ENCODE results near the gene CWC27.

CWC27 gene

DNA sequence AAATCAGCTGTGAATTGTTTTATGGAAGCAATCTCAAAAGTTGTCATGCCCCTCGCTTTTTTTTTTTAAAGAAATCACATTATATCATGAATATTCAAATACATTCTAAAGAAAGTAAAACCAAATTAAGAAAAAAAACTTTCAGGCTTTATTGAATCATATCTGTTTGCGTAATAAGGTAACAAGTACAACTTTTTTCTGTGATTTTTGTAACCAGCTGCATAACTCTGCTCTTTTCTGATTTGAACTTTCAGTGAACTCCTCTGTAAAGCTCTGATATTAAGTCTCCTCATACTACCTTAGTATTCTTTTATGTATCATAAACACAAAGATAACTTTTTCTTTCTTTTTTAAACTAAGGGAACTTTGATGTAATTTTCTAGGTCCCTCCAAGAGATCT is 65.3 kb downstream of the CWC27 start:
- DNase-seq (ENCODE audit: low read depth), result peak; percentile 71
- TF ChIP-seq, protein P1, sequence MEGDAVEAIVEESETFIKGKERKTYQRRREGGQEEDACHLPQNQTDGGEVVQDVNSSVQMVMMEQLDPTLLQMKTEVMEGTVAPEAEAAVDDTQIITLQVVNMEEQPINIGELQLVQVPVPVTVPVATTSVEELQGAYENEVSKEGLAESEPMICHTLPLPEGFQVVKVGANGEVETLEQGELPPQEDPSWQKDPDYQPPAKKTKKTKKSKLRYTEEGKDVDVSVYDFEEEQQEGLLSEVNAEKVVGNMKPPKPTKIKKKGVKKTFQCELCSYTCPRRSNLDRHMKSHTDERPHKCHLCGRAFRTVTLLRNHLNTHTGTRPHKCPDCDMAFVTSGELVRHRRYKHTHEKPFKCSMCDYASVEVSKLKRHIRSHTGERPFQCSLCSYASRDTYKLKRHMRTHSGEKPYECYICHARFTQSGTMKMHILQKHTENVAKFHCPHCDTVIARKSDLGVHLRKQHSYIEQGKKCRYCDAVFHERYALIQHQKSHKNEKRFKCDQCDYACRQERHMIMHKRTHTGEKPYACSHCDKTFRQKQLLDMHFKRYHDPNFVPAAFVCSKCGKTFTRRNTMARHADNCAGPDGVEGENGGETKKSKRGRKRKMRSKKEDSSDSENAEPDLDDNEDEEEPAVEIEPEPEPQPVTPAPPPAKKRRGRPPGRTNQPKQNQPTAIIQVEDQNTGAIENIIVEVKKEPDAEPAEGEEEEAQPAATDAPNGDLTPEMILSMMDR (conservative IDR thresholded peaks at IDR 0.05; ENCODE audit: low read depth, low read length), result no peak
- H3K4me3 ChIP-seq (ENCODE audit: low read depth, low read length), result no peak overlapping the region

DNA sequence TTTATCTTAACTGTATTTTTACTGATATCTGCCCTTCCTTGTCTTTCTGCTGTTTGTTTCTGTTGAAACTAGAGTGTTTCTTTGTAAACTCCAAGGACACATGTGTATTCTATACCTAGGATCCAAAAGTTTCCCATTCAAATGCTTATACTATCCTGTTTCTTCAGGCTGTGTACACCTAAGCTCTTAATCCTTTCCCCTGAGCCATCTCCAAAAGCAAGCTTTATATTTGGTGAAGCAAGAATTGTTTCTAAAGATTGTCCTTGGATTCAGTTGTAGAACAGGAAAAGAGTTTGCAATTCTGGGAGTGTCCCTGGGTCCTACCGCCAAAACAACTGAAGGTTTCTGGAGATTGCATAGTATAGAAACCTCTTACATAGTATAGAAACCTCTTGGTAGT is 65.9 kb downstream of the CWC27 start:
- TF ChIP-seq, protein P1 (conservative IDR thresholded peaks at IDR 0.05; ENCODE audit: low read depth, low read length), result no peak
- no peak for DNase-seq (ENCODE audit: low read depth)
- H3K4me3 ChIP-seq (ENCODE audit: low read depth, low read length), result no peak overlapping the region

DNA sequence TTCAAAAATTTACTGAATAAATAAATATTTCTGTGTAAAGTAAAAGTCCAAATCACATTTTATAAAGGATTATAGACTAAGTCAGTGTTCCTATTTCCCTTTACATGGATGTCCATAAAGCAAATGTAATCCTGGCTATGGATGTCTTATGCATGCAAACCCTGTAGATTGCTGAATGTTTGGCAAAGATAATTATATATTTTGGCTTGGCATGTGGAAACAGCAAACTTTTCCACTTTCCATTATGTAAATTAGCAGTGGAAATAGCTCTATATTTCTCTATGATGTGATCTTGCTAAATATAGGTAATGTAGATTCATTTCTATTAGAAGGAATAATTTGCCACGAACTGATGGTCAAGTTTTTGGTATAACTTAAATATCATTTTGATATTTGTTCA is 66.5 kb downstream of the CWC27 start:
- TF ChIP-seq, protein P1 (conservative IDR thresholded peaks at IDR 0.05; ENCODE audit: low read depth, low read length), result no peak
- DNase-seq (ENCODE audit: low read depth), result no peak
- H3K4me3 ChIP-seq (ENCODE audit: low read depth, low read length), result no peak overlapping the region

DNA sequence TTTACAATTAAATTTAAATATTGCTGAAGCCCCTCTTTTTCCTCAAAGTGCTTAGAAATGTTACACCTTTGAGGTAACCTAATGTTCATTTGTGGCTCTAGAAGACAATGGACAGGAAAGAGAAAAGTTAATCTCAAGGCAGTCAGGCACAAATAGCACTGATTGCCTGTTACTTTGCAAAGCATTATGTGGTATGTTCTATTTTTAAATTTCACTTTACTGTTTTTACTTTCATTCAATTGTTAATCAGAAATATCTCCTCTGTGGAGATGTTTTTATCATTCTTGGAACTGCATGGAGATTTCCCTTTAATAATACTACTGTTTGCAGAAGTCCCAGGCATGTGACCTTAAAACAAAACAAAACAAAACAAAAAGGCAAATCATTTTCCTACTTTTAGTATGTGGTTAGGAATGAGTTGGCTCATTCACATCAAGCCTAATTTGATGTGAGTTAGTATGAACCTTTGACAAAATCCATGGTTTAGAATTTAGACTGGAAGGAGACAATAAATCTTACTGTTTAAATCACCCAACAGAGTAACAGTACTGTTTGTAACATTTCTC is 67.5 kb downstream of the CWC27 start:
- DNase-seq (ENCODE audit: low read depth), result no peak
- H3K4me3 ChIP-seq (ENCODE audit: low read depth, low read length), result no peak overlapping the region
- TF ChIP-seq, protein P1 (conservative IDR thresholded peaks at IDR 0.05; ENCODE audit: low read depth, low read length), result no peak

DNA sequence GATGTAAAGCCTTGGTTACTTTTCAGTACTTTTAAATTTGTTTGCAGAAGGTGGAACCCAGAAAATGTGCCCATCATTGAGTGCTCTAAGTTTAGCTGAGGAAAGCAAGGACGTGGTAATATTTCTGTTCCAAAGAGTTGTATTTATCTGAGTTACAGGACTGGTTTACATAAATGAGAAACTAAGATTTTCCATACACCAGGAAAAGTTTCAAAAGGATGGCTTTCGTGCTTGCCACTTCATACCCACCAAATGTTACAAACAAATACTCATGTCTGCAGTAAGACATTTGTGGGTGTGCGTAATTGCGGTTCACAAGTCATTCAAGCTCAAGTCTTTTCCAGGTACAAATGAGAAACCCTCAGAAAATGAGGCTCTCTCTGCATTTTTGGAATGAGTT is 68.1 kb downstream of the CWC27 start:
- DNase-seq (ENCODE audit: low read depth), result no peak
- no peak overlapping the region for H3K4me3 ChIP-seq (ENCODE audit: low read depth, low read length)
- TF ChIP-seq, protein P1 (conservative IDR thresholded peaks at IDR 0.05; ENCODE audit: low read depth, low read length), result no peak

DNA sequence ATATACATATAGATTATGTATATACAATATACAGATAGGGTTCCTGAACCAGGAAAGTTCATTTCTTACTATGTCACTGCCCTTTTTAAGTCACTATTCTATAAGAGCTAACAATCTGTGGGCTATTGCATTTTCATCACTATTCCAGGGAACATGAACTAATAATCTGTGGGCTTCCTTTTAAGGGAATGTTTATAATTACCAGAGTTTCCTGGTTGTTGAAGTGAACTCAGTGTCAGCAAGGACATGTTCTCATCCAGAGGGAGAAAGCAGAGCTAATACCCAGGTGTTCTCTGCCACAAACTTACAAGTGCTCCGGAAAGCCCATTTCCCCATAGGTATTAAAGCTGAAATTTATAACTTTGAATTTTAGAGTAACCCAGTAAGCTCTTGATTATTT is 69.6 kb downstream of the CWC27 start:
- no peak overlapping the region for H3K4me3 ChIP-seq (ENCODE audit: low read depth, low read length)
- TF ChIP-seq, protein P1 (conservative IDR thresholded peaks at IDR 0.05; ENCODE audit: low read depth, low read length), result no peak
- DNase-seq (ENCODE audit: low read depth), result peak; percentile 71

DNA sequence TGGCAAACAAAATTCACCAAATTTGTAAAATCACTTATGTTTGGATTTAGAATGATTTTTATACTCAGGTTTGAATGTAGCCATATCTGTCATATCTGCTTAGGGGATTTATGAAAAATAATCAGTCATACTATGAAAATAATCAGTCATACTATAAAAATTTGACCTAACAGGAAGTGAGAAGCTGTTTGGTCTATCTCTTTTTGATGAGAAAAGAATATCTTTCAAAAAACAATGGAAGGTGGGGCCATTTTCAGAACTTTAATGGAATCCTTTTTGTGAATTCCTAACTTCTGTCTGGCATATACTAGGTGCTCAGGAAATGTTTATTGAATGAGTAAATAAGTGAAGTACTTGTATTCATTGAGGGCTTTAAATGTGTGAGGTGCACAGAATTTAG is 70.1 kb downstream of the CWC27 start:
- no peak for DNase-seq (ENCODE audit: low read depth)
- TF ChIP-seq, protein P1 (conservative IDR thresholded peaks at IDR 0.05; ENCODE audit: low read depth, low read length), result no peak

More for the DNA sequence above, 70.1 kb downstream of the CWC27 start:
- H3K4me3 ChIP-seq (ENCODE audit: low read depth, low read length), result no peak overlapping the region
